Liver (tissue), 3 donors: ENCODE data around the gene SLIT1.

Experiments used
- ATF3 ChIP-seq: IDR thresholded peaks from 2 replicates; pipeline ENCODE4 v1.6.1; 2016; ENCODE audit warnings: antibody characterized with exemption
- CTCF ChIP-seq: fragments of 150-350 bp; IDR thresholded peaks from 2 replicates; pipeline ENCODE4 v1.5.1; 2017; ENCODE audit warnings: improper control_type of control experiment, low read depth, low read length; ENCODE audit not compliant: missing input control
- EGR1 ChIP-seq, 2 donors: IDR thresholded peaks; 2 replicates each; pipeline ENCODE4 v1.6.1; 2016 to 2018; ENCODE audit warnings: antibody characterized with exemption in 2 of 2, low read depth in 2 of 2
- GABPA ChIP-seq, 2 donors: IDR thresholded peaks in 1 of 2; conservative IDR thresholded peaks in 1 of 2; 2 replicates each; pipeline ENCODE4 v1.6.1; 2016; ENCODE audit warnings: antibody characterized with exemption in 2 of 2, mild to moderate bottlenecking in 1 of 2, moderate library complexity in 1 of 2
- JUND ChIP-seq, 2 donors: IDR thresholded peaks; 2 replicates each; pipeline ENCODE4 v1.6.1; 2016; ENCODE audit warnings: antibody characterized with exemption in 2 of 2
- MAX ChIP-seq: IDR thresholded peaks from 2 replicates; pipeline ENCODE4 v1.6.1; 2016; ENCODE audit warnings: antibody characterized with exemption
- RAD21 ChIP-seq, 2 donors: IDR thresholded peaks; 2 replicates each; pipeline ENCODE4 v1.6.1; 2016; ENCODE audit warnings: antibody characterized with exemption in 2 of 2, mild to moderate bottlenecking in 2 of 2
- TAF1 ChIP-seq: conservative IDR thresholded peaks from 2 replicates; pipeline ENCODE4 v1.6.1; 2016; ENCODE audit warnings: antibody characterized with exemption, mild to moderate bottlenecking
- YY1 ChIP-seq: IDR thresholded peaks from 2 replicates; pipeline ENCODE4 v1.6.1; 2016; ENCODE audit warnings: antibody characterized with exemption, mild to moderate bottlenecking
- donor health status: healthy.
- donor health status: healthy.

GRCh38 chr10:97038688-97039087, 147.1 kb downstream of the SLIT1 start:
- no peak for TF ChIP-seq CTCF
- no peak for TF ChIP-seq MAX
- no peak for TF ChIP-seq TAF1
- no peak for TF ChIP-seq GABPA (IDR thresholded peaks at IDR 0.05 in 1 of 2, conservative IDR thresholded peaks at IDR 0.05 in 1 of 2)
- no peak for TF ChIP-seq JUND (IDR thresholded peaks at IDR 0.05)
- TF ChIP-seq RAD21 (IDR thresholded peaks at IDR 0.05), result no peak
- TF ChIP-seq EGR1 (IDR thresholded peaks at IDR 0.05; ENCODE audit: low read depth in 2 of 2), result no peak
- TF ChIP-seq YY1, result no peak
- no peak for TF ChIP-seq ATF3
